HG02610 (cell line): ENCODE results near the gene CBLL1.

Source experiments
- ATAC-seq: cut with Tn5 transposase; IDR thresholded peaks from one replicate; pipeline ENCODE4 v1.9.1; 2021; ENCODE audit warnings: mild to moderate bottlenecking, moderate library complexity; ENCODE audit not compliant: unreplicated experiment

CBLL1 gene

GRCh38 chr7:107809179-107809578 is 65.2 kb downstream of the CBLL1 start:
- ATAC-seq, result no peak

DNA sequence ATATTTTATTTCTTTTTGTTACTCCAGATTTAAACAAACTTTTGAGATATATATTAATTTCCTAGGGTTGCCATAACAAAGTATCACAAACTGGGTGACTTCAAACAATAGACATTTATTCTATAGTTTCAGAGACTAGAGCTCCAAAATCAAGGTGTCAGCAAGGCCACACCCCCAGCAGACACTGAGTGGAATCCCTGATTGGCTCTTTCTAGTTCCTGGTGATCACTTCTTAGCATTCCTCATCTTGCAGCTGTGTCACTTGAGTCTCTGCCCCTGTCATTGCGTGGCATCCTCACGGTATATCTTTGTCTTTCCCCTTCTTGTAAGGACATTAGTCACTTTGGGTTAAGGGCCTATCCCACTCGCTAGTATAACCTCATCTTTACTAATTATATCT is 66.7 kb downstream of the CBLL1 start:
- no peak for ATAC-seq
